Suprapubic skin (tissue), 3 donors: ENCODE data around the gene PLCL1.

Experiments used
- CTCF ChIP-seq, 2 donors: fragments of 200-600 bp in 1 of 2; fragments of 450-650 bp in 1 of 2; sonication (generic) in 1 of 2; IDR thresholded peaks; one replicate each; pipeline ENCODE4 v1.5.1; 2016 to 2019; ENCODE audit warnings: antibody characterized with exemption in 2 of 2, mild to moderate bottlenecking in 1 of 2, moderate library complexity in 1 of 2
- POLR2A ChIP-seq, 2 donors: fragments of 450-650 bp; IDR thresholded peaks; one replicate each; pipeline ENCODE4 v1.6.1; 2017; ENCODE audit warnings: antibody characterized with exemption in 2 of 2, mild to moderate bottlenecking in 2 of 2, moderate library complexity in 2 of 2

GRCh38 chr2:198117406-198118041 lies 313.1 kb downstream of the PLCL1 start:
- TF ChIP-seq POLR2A (IDR thresholded peaks at IDR 0.05) = no peak
- no peak for TF ChIP-seq CTCF (IDR thresholded peaks at IDR 0.05)
